ENCODE results near the gene ANKRD24.
"Not testable (repeated sequence)": the region's sequence is repeated elsewhere in the genome, so short reads cannot be mapped to it uniquely, and the experiment has no call there.

ANKRD24 gene

DNA sequence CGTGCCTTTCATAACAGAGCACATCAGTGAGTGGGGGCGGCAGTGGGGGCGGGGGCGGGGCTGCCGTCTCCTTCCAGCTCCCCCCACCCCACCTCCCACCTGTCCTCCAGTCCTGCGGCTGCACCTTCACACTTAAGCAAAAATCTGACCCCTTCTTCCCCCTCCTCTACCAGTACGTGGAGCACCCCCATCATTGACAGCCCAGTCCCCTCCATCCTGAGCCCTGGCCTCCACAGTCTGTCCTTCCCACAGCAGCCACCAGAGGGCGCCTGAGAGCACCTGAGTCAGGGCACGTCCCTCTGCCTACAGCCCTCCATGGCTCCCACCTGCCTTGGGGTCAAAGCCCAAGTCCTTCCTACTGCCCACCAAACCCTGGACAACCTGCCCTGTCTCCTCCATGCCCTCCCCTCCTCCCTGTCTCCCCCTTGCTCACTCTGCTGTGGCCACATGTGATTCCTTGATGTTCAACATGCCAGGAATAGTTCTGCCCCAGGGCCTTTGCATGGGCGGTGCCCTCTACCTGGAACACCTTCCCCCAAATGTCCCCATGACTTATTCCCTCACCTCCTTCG, 50.9 kb downstream of the ANKRD24 start:
- DNase-seq: peak; percentile 44

DNA sequence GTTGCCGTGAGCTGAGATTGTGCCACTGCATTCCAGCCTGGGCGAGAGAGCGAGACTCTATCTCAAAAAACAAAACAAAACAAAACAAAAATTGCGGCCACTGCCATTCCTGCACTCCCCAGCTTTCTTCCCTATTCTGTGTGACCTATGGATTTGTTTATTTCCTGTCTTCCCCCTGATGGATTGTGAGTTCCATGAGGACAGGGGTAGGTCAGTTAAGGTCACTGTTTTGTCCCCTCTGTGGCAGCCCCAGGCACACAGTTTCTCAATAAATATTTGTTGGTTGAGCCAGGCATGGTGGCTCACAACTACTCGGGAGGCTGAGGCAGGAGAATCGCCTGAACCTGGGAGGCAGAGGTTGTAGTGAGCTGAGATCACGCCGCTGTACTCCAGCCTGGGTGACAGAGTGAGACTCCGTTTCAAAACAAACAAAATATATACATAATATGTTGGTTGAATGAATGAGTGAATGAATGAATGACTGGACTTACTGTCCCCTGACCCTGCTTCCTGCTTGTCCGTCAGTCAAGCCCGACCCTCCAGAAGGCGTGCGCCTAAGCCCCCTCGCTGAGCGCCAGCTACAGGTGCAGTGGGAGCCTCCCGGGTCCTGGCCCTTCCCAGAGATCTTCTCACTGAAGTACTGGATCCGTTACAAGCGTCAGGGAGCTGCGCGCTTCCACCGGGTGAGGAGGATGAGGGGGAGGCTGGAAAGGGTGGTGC, 51.8 kb downstream of the ANKRD24 start:
- no peak for DNase-seq

DNA sequence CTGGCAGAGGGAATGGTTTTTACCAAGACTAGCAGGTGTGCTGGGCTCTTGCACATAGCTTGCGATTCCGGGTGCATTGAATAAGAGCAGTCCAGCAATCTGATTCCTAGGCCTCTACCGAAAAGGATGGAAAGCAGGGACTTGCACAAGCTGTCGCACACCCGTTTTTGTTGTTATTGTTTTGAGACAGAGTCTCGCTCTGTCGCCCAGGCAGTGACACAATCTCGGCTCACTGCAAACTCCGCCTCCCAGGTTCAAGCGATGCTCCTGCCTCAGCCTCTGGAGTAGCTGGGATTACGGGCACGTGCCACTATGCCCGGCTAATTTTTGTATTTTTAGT, 52.3 kb downstream of the ANKRD24 start:
- no peak for DNase-seq

DNA sequence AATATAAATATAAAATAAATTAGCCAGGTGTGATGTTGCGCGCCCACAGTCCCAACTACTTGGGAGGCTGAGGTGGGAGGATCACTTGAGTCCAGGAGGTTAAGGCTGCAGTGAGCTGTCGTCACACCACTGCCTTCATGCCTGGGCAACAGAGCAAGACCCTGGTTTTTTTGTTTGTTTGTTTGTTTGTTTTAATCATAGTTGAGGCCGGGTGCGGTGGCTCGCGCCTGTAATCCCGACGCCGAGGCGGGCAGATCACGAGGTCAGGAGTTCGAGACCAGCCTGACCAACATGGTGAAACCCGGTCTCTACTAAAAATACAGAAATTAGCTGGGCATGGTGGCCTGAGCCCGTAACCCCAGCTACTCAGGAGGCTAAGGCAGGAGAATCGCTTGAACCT, 55.0 kb downstream of the ANKRD24 start:
- not testable (repeated sequence) for DNase-seq

DNA sequence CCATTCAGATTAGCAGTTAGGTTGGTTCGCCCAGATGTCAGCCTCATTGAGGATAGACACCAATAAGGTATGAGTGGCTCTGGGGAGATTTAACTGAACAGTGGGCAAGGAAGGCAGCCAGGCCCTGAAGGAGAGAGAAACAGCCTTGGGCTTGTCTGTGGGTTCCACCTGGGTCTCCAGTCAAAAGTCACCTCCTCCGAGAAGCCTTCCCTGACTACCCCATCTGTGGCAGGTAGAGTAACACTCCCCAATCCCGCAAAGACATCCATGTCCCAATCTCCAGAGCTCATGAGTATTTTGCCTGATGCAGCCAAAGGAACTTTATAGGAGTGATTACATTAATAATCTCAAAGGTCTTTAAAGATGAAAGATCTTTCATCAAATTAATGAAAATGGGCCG, 56.3 kb downstream of the ANKRD24 start:
- DNase-seq: no peak

DNA sequence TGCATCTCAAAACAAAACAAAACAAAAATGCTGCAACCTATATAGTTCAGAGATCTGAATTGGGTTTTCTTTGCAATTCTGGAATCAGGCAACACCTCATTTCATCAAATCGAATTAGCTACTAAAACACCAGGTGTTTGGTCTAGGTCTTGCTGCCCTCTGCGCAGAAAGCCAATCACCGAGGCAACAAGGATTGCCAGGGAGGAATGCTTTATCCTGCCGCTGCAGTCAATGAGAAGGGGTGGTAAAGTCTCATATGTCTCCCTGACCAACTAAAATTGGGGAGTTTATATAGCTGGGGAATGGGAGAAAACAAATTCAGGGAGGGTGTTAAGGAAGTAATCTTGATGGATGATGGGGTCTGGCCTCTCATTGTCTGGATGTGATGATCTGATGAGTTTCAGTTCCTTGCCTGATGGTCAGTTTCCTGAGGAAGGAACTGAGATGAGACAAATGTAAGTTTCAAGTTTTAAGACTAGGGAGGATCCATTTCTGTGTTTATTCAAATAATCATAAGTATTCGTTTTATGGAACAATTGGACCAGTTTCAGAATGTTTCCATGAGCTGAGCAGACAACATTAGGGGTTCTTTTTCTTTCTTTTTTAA, 59.4 kb downstream of the ANKRD24 start:
- DNase-seq: no peak

DNA sequence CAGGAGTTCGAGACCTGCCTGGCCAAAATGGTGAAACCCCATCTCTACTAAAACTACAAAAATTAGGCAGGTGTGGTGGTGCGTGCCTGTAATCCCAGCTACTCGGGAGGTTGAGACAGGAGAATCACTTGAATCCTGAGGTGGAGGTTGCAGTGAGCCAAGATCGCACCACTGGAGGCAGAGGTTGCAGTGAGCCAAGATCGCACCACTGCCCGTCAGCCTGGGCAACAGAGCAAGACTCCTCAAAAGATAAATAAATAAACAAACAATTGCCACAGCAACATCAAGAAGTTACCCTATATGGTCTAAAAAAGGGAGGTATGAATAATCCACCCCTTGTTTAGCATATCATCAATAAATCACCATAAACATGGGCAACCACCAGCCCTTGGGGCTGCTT, 63.4 kb downstream of the ANKRD24 start:
- not testable (repeated sequence) for DNase-seq

DNA sequence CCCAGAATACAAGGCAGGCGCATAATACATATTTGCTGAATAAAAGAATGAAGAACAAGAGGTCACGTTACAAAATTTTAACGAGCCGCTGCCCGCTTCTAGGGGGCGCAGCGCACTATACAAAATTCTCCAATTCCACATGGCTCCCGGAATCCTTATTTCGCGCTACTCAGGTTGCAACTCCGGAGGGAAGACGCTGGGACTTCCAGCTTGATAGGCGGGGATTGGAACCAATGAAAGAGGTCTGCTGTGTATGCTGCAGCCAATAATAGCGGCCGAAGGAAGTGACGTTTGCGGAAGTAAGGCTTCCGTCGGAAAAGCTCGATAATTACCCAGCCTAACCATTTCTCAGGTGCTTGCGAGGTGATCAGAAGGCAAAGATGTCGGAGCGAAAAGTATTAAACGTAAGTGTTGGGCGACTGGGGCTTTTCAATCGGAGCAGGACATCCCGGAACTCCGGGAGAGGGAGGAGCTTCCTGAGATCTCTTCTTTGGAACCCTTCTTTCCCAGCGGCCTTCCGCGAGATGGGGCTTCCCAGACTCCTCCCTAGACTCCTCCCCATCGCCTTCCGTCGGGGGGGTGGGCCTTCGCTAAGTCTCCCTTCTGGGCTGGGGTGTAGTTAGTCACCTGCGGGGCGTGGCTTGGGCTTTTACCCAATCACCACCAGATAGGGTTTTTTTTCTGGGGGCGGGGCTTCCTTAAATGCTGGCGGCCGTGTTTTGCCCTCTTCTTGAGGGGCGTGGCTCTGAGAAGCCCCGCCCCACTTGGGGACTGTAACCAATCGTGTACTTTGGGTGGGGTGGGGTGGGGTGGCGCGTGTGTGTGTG, 64.5 kb downstream of the ANKRD24 start, which contains the start of gene YJU2:
YJU2 (plus strand) TSS at position 314 of the 827 bp plus-strand sequence; CDS start at position 381, 67 bp downstream.
- DNase-seq: peak; percentile 100

DNA sequence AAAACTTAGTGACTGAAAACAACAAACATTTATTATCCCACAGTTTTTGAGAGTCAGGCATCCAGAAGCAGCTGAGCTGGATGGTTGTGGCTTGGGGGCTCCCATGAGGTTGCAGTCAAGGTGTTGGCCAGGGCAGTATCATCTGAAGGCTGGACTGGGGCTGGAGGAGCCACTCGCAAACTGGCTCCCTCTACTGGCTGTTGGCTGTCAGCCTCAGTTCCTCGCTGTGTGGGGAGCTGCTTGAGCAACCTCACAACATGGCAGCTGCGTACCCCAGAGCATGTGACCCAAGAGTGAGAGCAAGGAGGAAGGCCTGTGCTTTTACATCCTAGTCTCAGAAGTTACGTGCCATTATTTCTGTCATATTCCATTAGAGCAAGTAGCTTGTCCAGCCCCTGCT, 74.1 kb downstream of the ANKRD24 start:
- DNase-seq: no peak

DNA sequence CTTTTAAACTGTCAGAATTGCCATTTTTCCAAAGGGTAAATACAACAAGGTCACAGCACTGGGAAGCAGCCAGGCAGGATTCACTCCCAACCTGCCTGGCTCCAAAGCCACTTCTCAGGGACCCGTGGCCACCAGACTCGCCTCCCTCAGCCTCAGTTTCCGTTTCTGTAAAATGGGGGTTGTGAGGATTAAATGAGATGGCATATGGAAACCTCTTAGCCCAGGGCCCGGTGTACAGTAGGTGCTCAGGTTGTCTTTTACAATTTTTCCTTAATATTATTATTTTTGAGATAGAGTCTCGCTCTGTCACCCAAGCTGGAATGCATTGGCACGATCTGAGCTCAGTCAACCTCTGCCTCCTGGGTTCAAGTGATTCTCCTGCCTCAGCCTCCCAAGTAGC, 74.5 kb downstream of the ANKRD24 start:
- DNase-seq: no peak

DNA sequence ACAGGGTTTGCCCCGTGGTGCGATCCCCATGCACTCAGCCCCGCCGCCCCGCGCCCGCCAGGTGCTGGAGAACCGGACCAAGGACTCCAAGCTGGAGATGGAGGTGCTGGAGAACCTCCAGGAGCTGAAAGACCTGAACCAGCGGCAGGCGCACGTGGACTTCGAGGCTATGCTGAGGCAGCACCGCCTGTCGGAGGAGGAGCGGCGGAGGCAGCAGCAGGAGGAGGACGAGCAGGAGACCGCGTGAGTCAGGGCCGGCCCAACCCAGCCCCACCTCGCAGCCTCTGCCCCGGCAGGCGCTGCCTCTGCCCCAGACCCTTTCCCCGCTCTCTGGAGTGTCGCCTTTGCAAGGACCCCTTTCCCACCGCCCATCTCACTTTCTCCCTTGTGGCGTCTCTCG, 75.7 kb downstream of the ANKRD24 start:
- no peak for DNase-seq

DNA sequence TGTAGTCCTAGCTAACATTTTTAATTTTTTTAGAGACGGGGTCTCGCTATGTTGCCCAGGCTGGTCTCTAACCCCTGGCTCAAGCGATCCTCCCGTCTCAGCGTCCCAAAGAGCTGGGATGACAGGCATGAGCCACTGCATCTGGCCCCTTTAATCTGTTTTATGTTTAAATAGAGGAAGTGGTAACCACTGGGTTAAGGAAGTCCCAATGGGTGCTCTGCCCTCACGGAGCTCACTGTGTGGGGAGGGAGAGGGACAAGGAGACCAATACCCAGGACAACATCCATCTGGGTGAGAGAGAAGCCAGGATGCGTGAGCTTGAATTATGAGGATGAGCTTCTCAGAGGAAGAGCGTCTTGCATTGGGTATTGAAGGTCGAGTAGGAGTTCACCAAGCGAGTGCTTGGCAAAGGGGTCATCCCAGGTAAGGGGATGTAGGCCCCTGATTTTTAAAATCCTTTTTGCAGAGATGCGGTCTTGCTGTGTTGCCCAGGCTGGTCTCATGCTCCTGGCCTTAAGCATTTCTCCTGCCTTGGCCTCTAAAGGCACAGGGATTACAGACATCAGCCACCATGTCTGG, 78.2 kb downstream of the ANKRD24 start:
- no peak for DNase-seq

DNA sequence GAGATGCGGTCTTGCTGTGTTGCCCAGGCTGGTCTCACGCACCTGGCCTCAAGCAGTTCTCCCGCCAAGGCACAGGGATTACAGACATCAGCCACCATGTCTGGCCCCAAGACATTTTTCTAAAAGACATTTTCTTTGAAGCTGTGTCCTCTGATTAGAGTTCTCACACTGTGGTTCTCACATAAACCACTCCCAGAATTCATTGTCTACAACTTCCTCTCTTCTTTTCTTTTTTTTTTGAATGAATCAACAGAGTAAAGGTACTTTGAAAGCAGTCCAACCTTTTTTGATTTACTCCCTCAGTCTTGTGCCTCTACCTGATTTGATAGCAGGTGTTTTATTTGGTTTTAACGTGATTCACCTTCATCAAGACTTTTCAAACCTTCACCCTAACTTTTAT, 82.3 kb downstream of the ANKRD24 start:
- no peak for DNase-seq

DNA sequence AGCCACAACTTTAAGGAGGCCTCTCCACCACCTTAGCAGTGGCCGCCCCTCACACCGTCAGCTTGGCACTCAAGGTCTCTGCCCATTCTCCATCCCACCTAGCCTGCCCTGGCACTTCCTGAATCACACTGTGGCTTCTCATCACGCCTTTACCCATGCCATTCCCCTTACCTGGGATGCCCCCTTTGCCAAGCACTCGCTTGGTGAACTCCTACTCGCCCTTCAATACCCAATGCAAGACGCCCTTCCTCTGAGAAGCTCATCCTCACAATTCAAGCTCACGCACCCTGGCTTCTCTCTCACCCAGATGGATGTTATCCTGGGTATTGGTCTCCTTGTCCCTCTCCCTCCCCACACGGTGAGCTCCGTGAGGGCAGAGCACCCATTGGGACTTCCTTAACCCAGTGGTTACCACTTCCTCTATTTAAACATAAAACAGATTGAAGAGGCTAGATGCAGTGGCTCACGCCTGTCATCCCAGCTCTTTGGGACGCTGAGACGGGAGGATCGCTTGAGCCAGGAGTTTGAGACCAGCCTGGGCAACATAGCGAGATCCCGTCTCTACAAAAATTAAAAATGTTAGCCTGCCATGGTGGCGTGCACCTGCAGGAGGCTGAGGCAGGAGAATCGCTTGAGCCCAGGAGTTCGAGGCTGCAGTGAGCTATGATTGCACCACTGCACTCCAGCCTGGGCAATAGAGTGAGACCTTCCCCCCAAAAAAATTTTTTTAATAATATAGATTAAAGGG, 83.9 kb downstream of the ANKRD24 start:
- DNase-seq: no peak

DNA sequence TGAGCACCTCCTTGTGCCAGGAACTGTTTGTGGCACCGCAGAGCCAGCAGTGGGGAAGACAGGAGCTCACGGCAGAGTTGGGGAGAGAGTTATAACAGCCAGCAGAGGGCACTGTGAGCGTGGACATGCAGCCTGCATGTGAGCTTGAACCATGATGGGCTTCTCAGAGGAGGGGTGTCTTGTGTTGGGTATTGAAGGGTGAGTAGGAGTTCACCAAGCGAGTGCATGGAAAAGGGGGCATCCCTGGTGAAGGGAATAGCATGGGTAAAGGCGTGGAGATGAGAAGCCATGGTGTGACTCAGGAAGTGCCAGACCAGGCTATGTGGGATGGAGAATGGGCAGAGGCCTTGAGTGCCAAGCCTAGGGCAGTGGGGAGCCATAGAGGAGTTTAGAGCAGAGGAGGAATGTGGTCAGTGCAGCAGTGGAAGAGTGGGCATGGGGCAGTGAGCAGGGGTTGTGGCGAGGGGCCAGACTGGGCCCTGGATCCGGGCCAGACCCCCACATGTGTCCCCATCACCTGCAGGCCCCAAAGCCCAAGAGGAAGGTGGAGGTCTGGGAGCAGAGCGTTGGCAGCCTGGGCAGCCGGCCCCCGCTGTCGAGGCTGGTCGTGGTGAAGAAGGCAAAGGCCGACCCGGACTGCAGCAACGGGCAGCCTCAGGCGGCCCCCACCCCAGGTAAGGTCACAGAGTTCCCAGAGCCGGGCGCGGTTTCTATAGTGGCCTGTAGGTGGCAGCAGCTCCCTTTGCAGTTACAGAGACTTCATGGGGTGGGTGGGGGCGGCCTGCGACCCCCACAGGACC, 84.8 kb downstream of the ANKRD24 start:
- peak; percentile 49 for DNase-seq

DNA sequence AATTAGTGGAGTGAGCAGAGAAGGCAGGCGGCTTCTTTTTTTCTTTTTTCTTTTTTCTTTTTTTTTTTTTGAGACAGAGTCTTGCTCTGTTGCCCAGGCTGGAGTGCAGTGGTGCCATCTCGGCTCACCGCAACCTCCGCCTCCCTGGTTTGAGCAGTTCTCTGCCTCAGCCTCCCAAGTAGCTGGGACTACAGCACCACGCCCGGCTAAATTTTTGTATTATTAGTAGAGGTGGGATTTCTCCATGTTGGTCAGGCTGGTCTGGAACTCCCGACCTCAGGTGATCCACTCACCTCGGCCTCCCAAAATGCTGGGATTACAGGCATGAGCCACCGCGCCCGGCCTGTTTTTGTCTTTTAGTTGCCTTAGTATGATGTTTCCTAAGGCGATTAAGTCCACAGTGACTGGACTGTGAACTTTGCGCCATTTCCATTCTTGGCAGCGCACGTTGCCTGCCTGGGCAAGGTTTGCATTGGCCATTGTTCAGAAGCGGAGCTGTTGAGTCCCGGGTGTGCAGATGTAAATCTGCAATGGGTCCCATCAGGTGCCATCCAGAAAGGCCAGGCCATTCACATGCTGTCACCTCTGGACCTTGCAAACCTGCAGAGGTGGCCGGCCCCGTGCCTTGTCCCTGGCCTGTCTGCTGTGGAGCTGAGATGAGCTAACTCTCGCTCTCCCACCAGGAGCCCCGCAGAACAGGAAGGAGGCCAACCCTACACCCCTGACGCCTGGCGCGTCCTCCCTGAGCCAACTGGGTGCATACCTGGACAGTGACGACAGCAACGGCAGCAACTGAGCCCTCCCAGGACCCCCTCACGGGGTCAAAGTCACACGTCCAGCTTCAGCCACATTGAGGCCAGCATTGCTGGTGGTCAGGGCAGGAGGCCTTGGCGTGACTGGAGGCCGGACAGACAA, 85.7 kb downstream of the ANKRD24 start:
- DNase-seq: no peak

DNA sequence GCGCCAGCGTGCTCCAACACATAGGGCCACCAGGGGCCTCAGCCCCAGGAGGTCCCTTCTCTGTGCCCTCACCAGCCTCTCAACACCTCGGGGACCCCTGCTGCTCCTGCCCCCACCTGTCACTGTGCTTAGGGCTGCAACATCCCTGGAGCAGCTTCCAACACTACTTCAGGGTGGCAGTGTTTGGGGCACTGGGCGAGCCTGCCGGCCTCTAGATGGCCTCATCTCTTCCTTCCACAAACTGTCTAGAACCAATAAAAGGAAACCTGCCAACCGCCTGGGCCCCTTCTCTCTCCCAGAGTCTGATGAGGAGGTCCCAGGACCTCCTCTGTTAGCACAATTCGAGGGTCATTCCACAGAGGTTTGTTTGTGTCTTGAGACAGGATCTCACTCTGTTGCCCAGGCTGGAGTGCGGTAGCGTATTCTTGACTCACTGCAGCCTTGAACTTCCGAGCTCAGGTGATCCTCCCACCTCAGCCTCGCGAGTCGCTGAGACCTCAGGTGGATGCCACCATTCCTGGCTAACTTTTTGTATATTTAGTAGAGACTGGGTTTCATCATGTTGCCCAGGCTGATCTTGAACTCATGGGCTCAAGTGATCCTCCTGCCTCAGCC, 86.4 kb downstream of the ANKRD24 start:
- no peak for DNase-seq

DNA sequence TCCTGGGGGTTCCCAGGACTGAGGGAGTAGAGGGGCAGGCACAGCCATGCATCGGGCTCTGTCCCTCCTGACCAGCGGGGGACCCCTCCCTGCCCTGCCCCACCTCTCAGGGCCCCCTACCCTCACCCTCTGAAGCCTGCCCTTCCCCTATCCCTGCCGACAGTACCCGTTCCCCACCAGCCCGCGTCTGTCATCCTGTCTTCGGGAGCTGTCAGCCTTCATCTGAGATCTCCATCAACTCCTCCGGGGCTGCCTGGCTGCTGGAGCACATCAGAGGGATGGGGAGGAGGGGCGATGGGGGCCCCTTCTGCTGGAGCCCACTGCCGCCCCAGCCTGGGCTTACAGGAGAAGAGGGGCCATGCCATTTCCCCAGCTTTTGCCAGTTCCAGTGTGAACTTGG, 90.4 kb downstream of the ANKRD24 start:
- DNase-seq: no peak

DNA sequence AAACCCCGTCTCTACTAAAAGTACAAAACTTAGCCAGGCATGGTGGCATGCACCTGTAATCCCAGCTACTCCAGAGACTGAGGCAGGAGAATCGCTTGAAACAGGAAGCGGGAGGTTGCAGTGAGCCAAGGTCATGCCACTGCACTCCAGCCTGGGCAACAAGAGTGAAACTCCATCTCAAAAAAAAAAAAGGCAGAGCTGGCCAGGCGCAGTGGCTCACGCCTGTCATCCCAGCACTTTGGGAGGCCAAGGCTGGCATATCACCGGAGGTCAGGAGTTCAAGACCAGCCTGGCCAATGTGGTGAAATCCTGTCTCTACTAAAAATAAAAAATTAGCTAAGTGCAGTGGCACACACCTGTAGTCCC, 91.8 kb downstream of the ANKRD24 start:
- not testable (repeated sequence) for DNase-seq
